HepG2 (cell line): Measurements from ENCODE around the gene BCL2L11. TPM values are rescaled to one million over a fixed set of nuclear protein-coding genes. Genes with fewer than 3 reads are reported as not detected.
A peak's percentile ranks its signal among the peaks of the same experiment; 100 is the strongest.

Source experiments
- ATAC-seq: fragments of 200-7000 bp; cut with Tn5 transposase; 3 replicates; pipeline ENCODE4 v1.9.1; 2020; ENCODE audit warnings: mild to moderate bottlenecking, moderate library complexity
- BruUV-seq: library from RNA; stranded (reverse); fragments of 400-500 nt; replicated peaks from 2 replicates; lab custom pipeline; 2021; lab: Mats Ljungman, UMichigan
- CTCF ChIA-PET: fragments of 300-600 bp; formaldehyde crosslinking; extraction: SDS; loops from one replicate; lab custom pipeline; 2021; ENCODE audit warnings: low total read pairs, inconsistent platforms, low intra/inter-chr PET ratio; lab: Yijun Ruan, JAX
- POLR2A ChIA-PET: fragments of 350-600 bp; sonication (Branson Sonifier 250); formaldehyde crosslinking; loops from one replicate; lab custom pipeline; 2020; ENCODE audit warnings: antibody characterized with exemption, inconsistent platforms; lab: Yijun Ruan, JAX
- DNase-seq: peaks from one replicate; pipeline ENCODE4 v3.0.0-alpha.2; 2015; ENCODE audit warnings: low spot score
- FAIRE-seq: peaks from 3 replicates; lab custom pipeline; 2011; peaks lifted over from hg19 to GRCh38; lab: Jason Lieb, UNC
- H2AFZ ChIP-seq: one replicate; pipeline ENCODE4 v1.6.1; 2011; ENCODE audit warnings: low read length, inconsistent platforms
- H3K27ac ChIP-seq: fragments of 300-600 bp; 3 replicates; pipeline ENCODE4 v1.8.0; 2011; ENCODE audit warnings: mixed run types, mild to moderate bottlenecking, mixed read lengths, low read length, inconsistent platforms; ENCODE audit not compliant: insufficient read depth; ENCODE audit errors: extremely low read length
- H3K27me3 ChIP-seq, 2 experiments: fragments of 200-600 bp in 1 of 2; 2 replicates in 1 of 2; 3 replicates in 1 of 2; pipeline versions ENCODE4 v1.6.0 to v1.8.0; 2011; ENCODE audit warnings: low read length in 2 of 2, mild to moderate bottlenecking in 2 of 2, moderate library complexity in 2 of 2, inconsistent platforms in 1 of 2; ENCODE audit not compliant: insufficient read depth in 2 of 2, control insufficient read depth in 1 of 2
- H3K36me3 ChIP-seq, 2 experiments: fragments of 200-600 bp in 1 of 2; replicated peaks in 1 of 2; 2 replicates in 1 of 2; 3 replicates in 1 of 2; pipeline versions ENCODE4 v1.5.1 to v1.8.0; 2011; ENCODE audit warnings: low read length in 2 of 2, inconsistent platforms in 1 of 2; ENCODE audit not compliant: insufficient read depth in 2 of 2, control insufficient read depth in 1 of 2
- H3K4me1 ChIP-seq: 2 replicates; pipeline ENCODE4 v1.5.1; 2012; ENCODE audit warnings: low read length, inconsistent platforms; ENCODE audit not compliant: insufficient read depth
- H3K4me2 ChIP-seq: 2 replicates; pipeline ENCODE4 v1.6.0; 2011; ENCODE audit warnings: low read depth, low read length, inconsistent platforms
- H3K4me3 ChIP-seq, 3 experiments: fragments of 200-600 bp in 1 of 3; sonication (generic), shearing (Covaris generic) in 1 of 3; replicated peaks in 1 of 3; 2 replicates each; pipeline ENCODE4 v1.5.1; 2011 to 2016; ENCODE audit warnings: low read length in 3 of 3, inconsistent platforms in 2 of 3, low read depth in 2 of 3, mild to moderate bottlenecking in 2 of 3, control low read depth in 1 of 3, mixed read lengths in 1 of 3; ENCODE audit not compliant: insufficient read depth in 1 of 3
- H3K79me2 ChIP-seq: one replicate; pipeline ENCODE4 v1.6.1; 2011; ENCODE audit warnings: low read length, inconsistent platforms; ENCODE audit not compliant: insufficient read depth
- H3K9ac ChIP-seq: 2 replicates; pipeline ENCODE4 v1.6.0; 2011; ENCODE audit warnings: mild to moderate bottlenecking, low read depth, low read length, inconsistent platforms; ENCODE audit not compliant: insufficient read depth
- H3K9me3 ChIP-seq: 2 replicates; pipeline ENCODE4 v1.5.1; 2012; ENCODE audit warnings: mild to moderate bottlenecking, low read length
- H4K20me1 ChIP-seq: 2 replicates; pipeline ENCODE4 v1.6.0; 2011; ENCODE audit warnings: inconsistent platforms, mild to moderate bottlenecking, low read length, moderate library complexity; ENCODE audit not compliant: insufficient read depth
- ATAD3A ChIP-seq: sonication (generic); formaldehyde crosslinking; IDR thresholded peaks from 2 replicates; pipeline ENCODE4 v1.4.0; 2020; ENCODE audit warnings: missing genetic modification reagents
- ATF4 ChIP-seq, 2 experiments: fragments of 450-650 bp in 1 of 2; sonication (generic) in 1 of 2; formaldehyde crosslinking; IDR thresholded peaks; 2 replicates each; pipeline versions ENCODE4 v1.5.0 to v1.8.0; 2020 to 2022; ENCODE audit warnings: mild to moderate bottlenecking in 1 of 2, missing genetic modification reagents in 1 of 2
- BHLHE40 ChIP-seq: IDR thresholded peaks from 2 replicates; pipeline ENCODE4 v1.6.1; 2011; ENCODE audit warnings: low read length, improper control_type of control experiment
- CEBPB ChIP-seq: IDR thresholded peaks from 2 replicates; pipeline ENCODE4 v1.6.1; 2011; ENCODE audit warnings: low read depth, low read length, improper control_type of control experiment, borderline replicate concordance
- CEBPG ChIP-seq: IDR thresholded peaks from 2 replicates; pipeline ENCODE4 v1.6.1; 2016
- HNRNPUL1 ChIP-seq: fragments of 200-400 bp; formaldehyde crosslinking; IDR thresholded peaks from 2 replicates; pipeline ENCODE4 v1.6.1; 2017; ENCODE audit warnings: low read depth, mild to moderate bottlenecking, low read length, moderate library complexity
- HOXA3 ChIP-seq: sonication (generic); formaldehyde crosslinking; IDR thresholded peaks from 2 replicates; pipeline ENCODE4 v1.5.0; 2020; ENCODE audit warnings: missing genetic modification reagents
- KLF11 ChIP-seq: IDR thresholded peaks from 2 replicates; pipeline ENCODE4 v1.6.1; 2016; ENCODE audit warnings: missing compliant biosample characterization
- RARA ChIP-seq: IDR thresholded peaks from 2 replicates; pipeline ENCODE4 v1.6.1; 2016; ENCODE audit warnings: missing genetic modification reagents, missing compliant biosample characterization
- RFX5 ChIP-seq: IDR thresholded peaks from 2 replicates; pipeline ENCODE4 v1.6.1; 2011; ENCODE audit warnings: low read depth, low read length, improper control_type of control experiment
- SAP130 ChIP-seq: IDR thresholded peaks from 2 replicates; pipeline ENCODE4 v1.6.1; 2016; ENCODE audit warnings: low read depth
- SMAD3 ChIP-seq: sonication (generic); formaldehyde crosslinking; IDR thresholded peaks from 2 replicates; pipeline ENCODE4 v1.4.0; 2020; ENCODE audit warnings: missing genetic modification reagents
- STAT5B ChIP-seq: sonication (generic); formaldehyde crosslinking; IDR thresholded peaks from 2 replicates; pipeline ENCODE4 v1.4.0; 2020; ENCODE audit warnings: missing genetic modification reagents
- TAF1 ChIP-seq: sonication (generic); formaldehyde crosslinking; IDR thresholded peaks from 2 replicates; pipeline ENCODE4 v1.4.0; 2020; ENCODE audit warnings: missing genetic modification reagents
- TCF7 ChIP-seq: sonication (generic); IDR thresholded peaks from 2 replicates; pipeline ENCODE4 v1.6.1; 2016; ENCODE audit warnings: antibody characterized with exemption, low read depth
- TGIF2 ChIP-seq: IDR thresholded peaks from 2 replicates; pipeline ENCODE4 v1.6.1; 2016; ENCODE audit warnings: control low read depth, missing compliant biosample characterization
- THRA ChIP-seq: sonication (generic); formaldehyde crosslinking; IDR thresholded peaks from 2 replicates; pipeline ENCODE4 v1.4.0; 2020; ENCODE audit warnings: missing genetic modification reagents, borderline replicate concordance
- ZBTB21 ChIP-seq: sonication (generic); formaldehyde crosslinking; IDR thresholded peaks from 2 replicates; pipeline ENCODE4 v1.4.0; 2020; ENCODE audit warnings: missing genetic modification reagents
- ZBTB39 ChIP-seq: sonication (generic); formaldehyde crosslinking; IDR thresholded peaks from 2 replicates; pipeline ENCODE4 v1.5.0; 2020; ENCODE audit warnings: missing genetic modification reagents
- ZNF280B ChIP-seq: sonication (generic); formaldehyde crosslinking; IDR thresholded peaks from 2 replicates; pipeline ENCODE4 v1.5.0; 2020; ENCODE audit warnings: missing genetic modification reagents, mild to moderate bottlenecking, borderline replicate concordance
- ZNF570 ChIP-seq: sonication (generic); formaldehyde crosslinking; IDR thresholded peaks from 2 replicates; pipeline ENCODE4 v1.4.0; 2020; ENCODE audit warnings: mild to moderate bottlenecking, missing genetic modification reagents, borderline replicate concordance
- ZNF775 ChIP-seq: sonication (generic); formaldehyde crosslinking; IDR thresholded peaks from 2 replicates; pipeline ENCODE4 v1.4.0; 2020; ENCODE audit warnings: missing genetic modification reagents, mild to moderate bottlenecking, moderate library complexity, borderline replicate concordance
- ZNF780A ChIP-seq: sonication (generic); formaldehyde crosslinking; IDR thresholded peaks from 2 replicates; pipeline ENCODE4 v1.8.0; 2022; ENCODE audit warnings: mild to moderate bottlenecking, missing genetic modification reagents, moderate library complexity
- WGBS: methylation state at CpG from one replicate; pipeline ENCODE4 v1.1.6; 2017; ENCODE audit warnings: low lambda C conversion rate; 5-methylcytosine and 5-hydroxymethylcytosine counted together
- in situ Hi-C: cut with HindIII; loops from 2 replicates; pipeline ENCODE4 v1.10.0; 2017; ENCODE audit warnings: low pct_unique_long_range_greater_than_20kb; ENCODE audit not compliant: extremely low pct_ligation_motif_present
- intact Hi-C: fragments of 100-400 bp; cut with micrococcal nuclease; formaldehyde crosslinking; loops from one replicate; pipeline ENCODE4 v1.10.0; 2022; ENCODE audit not compliant: unreplicated experiment
- polyA plus RNA-seq, 8 experiments: library from polyadenylated mRNA; depleted of rRNA in 3 of 8; stranded (reverse) in 7 of 8; unstranded in 1 of 8; fragments of >200 nt; fragmentation: Illumina TruSeq in 4 of 8; extraction: Trizol in 4 of 8; gene quantifications; 2 replicates each; pipeline versions ENCODE4 v1.2.1 to v1.2.3, GENCODE V29; 2011 to 2016; ENCODE audit warnings: low read depth in 4 of 8, missing spikeins in 1 of 8, mixed read lengths in 1 of 8; ENCODE audit not compliant: insufficient read depth in 1 of 8
- total RNA-seq, 5 experiments: library from RNA; depleted of rRNA; stranded (reverse); fragments of >200 nt; fragmentation: Illumina TruSeq; extraction: Trizol; gene quantifications; 2 replicates each; pipeline ENCODE4 v1.2.3, GENCODE V29; 2016; ENCODE audit warnings: low read depth in 1 of 5

BCL2L11 gene
- total and polyA plus RNA-seq, 2 of the 13 experiments (the other 11 are each of a cell fraction or from before 2014, with no cell fraction given) = 6.1 to 9.7 TPM

- Histone ChIP-seq H3K4me2 (peak overlapping the region; percentile 56), H3K4me3 (no peak overlapping the region), H3K9ac (no peak overlapping the region), H3K4me1 (peaks cover 49% of the 10 kb centered on the region), H4K20me1 (no peaks in the 10 kb centered on the region), H3K9me3 (no peaks in the 10 kb centered on the region), H3K27me3 (0 out of 5 replicates have a peak, but pooled peaks cover 0 to 3% of the 10 kb centered on the region in 2 experiments)
- no peak for TF ChIP-seq RARA (CRISPR knock-in tag)
- no peak for TF ChIP-seq TAF1 (CRISPR knock-in tag)
- TF ChIP-seq ZNF780A (CRISPR knock-in tag) = no peak
- TF ChIP-seq ZNF280B (CRISPR knock-in tag) = no peak
- TF ChIP-seq SMAD3 (CRISPR knock-in tag) = no peak
- no peak for TF ChIP-seq ZNF570
- TF ChIP-seq RFX5 = no peak
- TF ChIP-seq SAP130 (CRISPR knock-in tag) = 0 out of 2 replicates have a peak, but pooled peaks have one; percentile 6
- TF ChIP-seq ATF4 (CRISPR knock-in tag; IDR thresholded peaks at IDR 0.05) = no peak
- no peak for TF ChIP-seq HNRNPUL1
- TF ChIP-seq TCF7 = no peak
- no peak for TF ChIP-seq ZNF775 (CRISPR knock-in tag)
- peak; percentile 67 for TF ChIP-seq CEBPG
- no peak for TF ChIP-seq KLF11 (CRISPR knock-in tag)
- peak; percentile 88 for TF ChIP-seq CEBPB
- no peak for TF ChIP-seq TGIF2 (CRISPR knock-in tag)
- no peak for TF ChIP-seq ATAD3A (CRISPR knock-in tag)
- TF ChIP-seq ZBTB21 (CRISPR knock-in tag) = no peak
- no peak for TF ChIP-seq ZBTB39
- no peak for TF ChIP-seq THRA
- TF ChIP-seq STAT5B (CRISPR knock-in tag) = no peak
- TF ChIP-seq HOXA3 (CRISPR knock-in tag) = no peak
- TF ChIP-seq BHLHE40 = no peak
- TF ChIP-seq, all 625 proteins: peak for 3
- Histone ChIP-seq H3K36me3 (no peaks in the 10 kb centered on the region), H3K79me2 (no peaks in the 10 kb centered on the region), H3K27ac (no peak overlapping the region), H2AFZ (no peak overlapping the region)
- ChIA-PET POLR2A (interaction anchor here (1.9 kb wide), 1 partner anchor 56 kb away, joined by 8 read pairs; the partner anchor contains the start of gene BCL2L11), CTCF (no interaction called here)
- DNase-seq (no peak), FAIRE-seq (no peak), ATAC-seq (no peak)
- WGBS = 13% methylated on average over 1 of the region's 4 CpGs
- intact Hi-C loops (loop anchor here (5.0 kb wide), 1 partner anchor 65 kb away; no protein-coding TSS in a partner anchor), in situ Hi-C loops (no loop called here)
- BruUV-seq = no TSS peak
These were observed 56.2 kb downstream of the BCL2L11 start for GRCh38 chr2:111176867-111177266.
